Stimulated activated CD8-positive, alpha-beta memory T cell treated with anti-CD3 and anti-CD28 coated beads, Interleukin-12 subunit alpha, Interleukin-12 subunit beta, amount 100 ng/mL, for 1 hour (primary cell): Measurements from ENCODE around the gene MCF2L2.

Source experiments
- DNase-seq: peaks from one replicate; pipeline ENCODE4 v3.0.0-alpha.2; 2020; ENCODE audit warnings: low read depth

MCF2L2 gene

DNA sequence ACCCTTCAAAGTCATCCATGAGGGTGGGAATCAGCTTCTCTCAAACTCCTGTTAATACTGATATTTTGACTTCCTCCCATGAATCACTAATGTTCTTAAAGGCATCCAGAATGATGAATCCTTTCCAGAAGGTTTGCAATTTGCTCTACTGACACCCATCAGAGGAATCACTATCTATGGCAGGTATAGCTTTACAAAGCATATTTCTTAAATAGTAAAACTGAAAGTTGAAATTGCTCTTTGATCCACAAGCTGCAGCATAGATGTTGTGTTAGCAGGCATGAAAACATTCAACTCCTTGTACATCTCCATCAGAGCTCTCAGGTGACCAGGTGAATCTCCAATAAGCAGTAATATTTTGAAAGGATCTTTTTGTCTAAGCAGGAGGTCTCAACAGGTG is 109.0 kb downstream of the MCF2L2 start:
- no peak for DNase-seq

GRCh38 chr3:183318877-183319276 is 109.5 kb downstream of the MCF2L2 start:
- DNase-seq: no peak

DNA sequence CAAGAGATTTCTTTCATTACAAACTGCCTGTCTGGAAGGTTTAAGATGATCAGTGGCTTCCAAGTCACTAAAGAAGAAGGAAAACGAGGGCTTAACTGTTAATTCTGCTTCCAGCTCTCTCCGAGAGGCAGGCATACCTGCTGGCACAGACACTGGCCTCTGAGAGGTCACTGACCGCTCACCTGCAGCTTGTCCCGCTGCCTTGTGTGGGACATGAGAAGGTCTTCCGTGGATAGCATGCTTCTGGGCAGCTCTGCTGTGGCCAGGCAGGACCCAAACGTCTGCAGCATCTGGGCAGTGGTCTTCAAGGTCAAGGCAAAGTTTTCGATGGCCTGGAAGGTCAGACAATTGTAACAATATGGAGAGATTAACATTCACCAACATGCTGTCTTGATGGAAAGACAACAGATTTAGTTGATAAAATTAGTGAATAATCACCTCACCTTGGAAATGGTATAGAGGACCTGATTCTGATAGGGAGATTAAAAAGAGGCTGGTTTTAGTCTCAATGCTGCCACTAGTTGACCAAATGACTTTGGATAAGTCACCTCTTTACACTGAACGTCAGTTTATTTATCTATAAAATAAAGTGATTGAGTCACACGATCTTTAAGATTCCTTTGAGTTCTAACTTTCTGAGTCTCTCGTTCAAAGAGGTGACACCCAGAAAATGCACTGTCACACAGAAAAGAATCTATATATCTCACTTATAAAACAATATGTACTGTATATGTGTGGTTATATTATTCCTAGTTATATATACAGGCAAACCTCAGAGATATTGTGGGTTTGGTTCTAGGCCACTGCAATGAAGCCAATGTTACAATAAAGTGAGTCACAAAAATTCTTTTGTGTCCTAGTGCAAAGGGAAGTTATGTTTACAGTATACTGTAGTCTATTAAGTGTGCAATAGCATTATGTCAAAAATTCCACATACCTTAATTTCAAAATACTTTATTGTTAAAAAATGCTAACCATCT is 110.2 kb downstream of the MCF2L2 start:
- no peak for DNase-seq

DNA sequence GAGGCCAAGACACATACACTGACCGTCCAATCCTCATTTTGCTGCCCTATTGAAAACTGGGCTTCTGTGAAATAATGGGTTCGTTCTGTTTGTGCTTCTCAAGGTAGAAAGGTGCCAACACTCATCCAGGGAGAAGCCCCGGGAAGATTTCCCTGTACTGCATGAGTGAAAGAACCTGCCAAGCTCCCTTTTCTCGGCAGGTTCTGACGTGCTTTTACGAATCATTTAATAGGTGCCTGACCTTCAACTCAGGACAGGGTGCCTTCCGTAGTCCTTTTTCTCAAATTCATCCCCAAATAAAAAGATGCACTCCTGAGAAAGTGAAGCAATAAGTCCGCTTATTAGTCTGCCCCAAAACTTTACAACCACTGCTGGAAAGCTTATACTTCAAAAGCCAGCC is 111.1 kb downstream of the MCF2L2 start:
- no peak for DNase-seq

GRCh38 chr3:183315739-183316138 is 112.7 kb downstream of the MCF2L2 start:
- no peak for DNase-seq

DNA sequence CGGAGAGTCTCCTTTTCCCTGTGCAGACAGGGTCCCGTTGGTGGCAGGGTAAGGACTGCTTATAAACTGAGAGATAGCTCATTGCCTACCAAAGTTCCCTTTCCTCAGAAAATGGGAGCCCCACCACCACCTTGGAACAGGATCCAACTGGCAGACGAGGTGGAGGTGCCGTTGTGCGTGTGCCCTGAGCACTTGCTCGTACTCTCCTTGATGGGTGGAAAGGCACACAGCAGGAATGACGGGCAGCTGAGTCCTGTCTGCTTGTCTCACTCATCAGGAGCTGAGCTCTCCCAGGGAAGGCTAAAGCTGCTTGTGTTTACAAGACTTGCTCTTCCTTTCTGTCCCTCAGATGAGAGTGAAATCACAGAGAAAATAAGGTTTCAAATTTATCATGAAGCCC is 114.7 kb downstream of the MCF2L2 start:
- DNase-seq: no peak

DNA sequence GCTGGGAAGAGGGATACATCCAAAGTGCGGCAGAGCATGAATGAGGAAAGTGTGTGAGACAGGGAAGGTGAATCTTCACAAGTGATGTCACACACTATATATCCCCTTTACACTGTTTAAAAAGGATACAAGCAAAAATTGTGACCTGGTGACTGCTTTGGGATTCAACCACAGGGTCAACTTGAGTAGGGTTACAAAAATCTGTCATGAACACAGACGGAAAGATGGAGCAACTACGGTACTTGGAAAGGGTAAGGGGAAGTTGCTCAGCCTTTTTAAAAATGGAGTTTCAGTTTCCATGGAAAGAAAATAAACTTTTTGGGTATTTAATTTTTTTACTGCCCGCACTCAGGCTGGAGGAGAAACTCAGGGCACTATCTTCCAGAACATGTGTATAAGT is 115.1 kb downstream of the MCF2L2 start:
- DNase-seq: no peak

GRCh38 chr3:183312433-183312832 is 116.0 kb downstream of the MCF2L2 start:
- no peak for DNase-seq

DNA sequence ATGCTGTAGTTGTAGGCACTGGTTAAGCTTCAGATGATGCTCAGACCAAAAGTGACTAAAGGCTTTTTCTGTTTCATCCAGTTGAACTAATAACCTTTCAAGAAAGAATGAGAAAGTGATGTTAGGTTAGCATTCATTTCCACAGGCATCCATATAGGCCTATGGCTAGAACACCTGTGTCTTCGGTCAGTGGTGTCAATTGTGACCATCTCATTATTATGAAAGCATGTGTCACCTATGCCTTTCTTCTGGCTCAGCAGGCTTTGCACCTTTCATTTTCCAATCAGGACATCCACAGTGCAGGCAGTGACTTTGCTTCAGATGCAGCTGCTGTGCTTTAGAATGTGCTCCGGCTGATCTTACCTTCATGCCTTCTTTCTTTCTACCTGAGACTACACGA is 117.5 kb downstream of the MCF2L2 start:
- no peak for DNase-seq

GRCh38 chr3:183309276-183309675 is 119.1 kb downstream of the MCF2L2 start:
- DNase-seq: no peak

GRCh38 chr3:183308751-183309150 is 119.7 kb downstream of the MCF2L2 start:
- DNase-seq: no peak

DNA sequence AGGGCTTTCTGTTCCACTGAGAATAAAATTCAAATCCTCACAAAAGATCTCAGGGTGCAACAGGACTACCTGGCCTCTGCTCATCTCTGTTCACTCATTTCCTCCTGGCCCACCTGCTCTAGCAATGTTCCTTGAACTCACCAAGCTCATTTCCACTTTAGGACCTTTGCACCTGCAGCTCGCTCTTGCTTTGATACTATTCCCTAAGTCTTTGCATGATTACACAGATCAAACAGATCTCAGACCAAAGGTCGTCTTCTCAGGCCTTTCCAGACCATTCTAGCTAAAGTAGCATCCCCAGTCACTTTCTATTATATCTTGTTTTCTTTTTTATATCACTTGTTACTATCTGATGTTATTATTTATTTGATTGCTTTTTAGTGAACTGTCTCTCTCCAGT is 120.7 kb downstream of the MCF2L2 start:
- no peak for DNase-seq

GRCh38 chr3:183306798-183307671 is 121.4 kb downstream of the MCF2L2 start:
- peak; percentile 21 for DNase-seq

- no peak for DNase-seq
Measured at GRCh38 chr3:183303690-183304089, 124.7 kb downstream of the MCF2L2 start.

GRCh38 chr3:183301937-183302580 is 126.4 kb downstream of the MCF2L2 start:
- no peak for DNase-seq

DNA sequence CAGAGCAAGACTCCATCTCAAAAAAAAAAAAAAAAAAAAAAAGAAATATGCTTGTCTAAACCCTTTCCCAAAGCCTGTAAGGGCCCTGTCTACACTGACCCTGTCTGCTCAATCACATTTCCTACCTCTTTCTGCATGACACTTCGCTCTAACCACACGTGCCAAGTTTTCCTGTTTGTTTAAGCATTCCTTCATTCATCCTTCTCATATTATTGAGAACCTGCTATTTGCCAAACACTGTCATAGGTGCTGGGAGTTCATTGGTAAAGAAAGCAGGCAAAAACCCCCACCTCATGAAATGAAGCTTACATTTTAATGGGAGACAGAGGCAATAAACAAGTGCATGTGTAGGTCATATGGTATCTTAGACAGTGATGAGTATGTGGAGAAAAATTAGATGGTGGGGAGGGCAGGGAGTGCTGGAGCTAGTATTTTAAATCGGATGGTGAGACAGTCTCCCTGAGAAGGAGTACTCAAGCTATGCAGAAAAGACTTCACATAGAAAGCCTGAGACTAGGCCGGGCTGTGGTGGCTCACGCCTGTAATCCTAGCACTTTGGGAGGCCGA is 127.3 kb downstream of the MCF2L2 start:
- DNase-seq: no peak

GRCh38 chr3:183299976-183300375 is 128.4 kb downstream of the MCF2L2 start:
- no peak for DNase-seq

GRCh38 chr3:183298701-183299153 is 129.7 kb downstream of the MCF2L2 start:
- DNase-seq: no peak

GRCh38 chr3:183296944-183297343 is 131.5 kb downstream of the MCF2L2 start:
- DNase-seq: no peak

DNA sequence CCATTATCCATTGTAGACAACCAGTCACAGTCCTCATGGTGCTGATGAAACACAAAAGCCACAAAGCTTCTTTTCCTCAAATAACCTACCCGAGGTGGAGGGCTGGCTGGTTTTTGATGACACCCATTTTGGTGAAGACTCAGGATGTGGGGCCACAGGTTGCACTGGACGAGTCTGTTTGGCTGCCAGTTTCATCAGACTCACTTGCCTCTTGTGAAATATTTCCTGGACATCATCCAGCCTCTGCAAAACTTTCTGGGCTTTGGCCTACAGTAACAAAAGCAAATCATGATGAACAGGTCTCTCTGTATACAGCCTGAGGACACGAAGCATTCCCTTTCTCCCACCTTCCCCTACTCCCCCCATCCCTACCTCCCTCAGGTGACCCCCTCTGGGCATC is 133.2 kb downstream of the MCF2L2 start:
- no peak for DNase-seq

- no peak for DNase-seq
Measured at GRCh38 chr3:183293966-183294365, 134.5 kb downstream of the MCF2L2 start.

GRCh38 chr3:183291497-183292031 is 136.9 kb downstream of the MCF2L2 start:
- DNase-seq: no peak
